GM18517 (cell line): ENCODE data around the gene TCL1A.

ENCODE experiments used
- ATAC-seq: cut with Tn5 transposase; IDR thresholded peaks from one replicate; pipeline ENCODE4 v1.9.1; 2021; ENCODE audit warnings: mild to moderate bottlenecking, moderate library complexity; ENCODE audit not compliant: unreplicated experiment

TCL1A gene

DNA sequence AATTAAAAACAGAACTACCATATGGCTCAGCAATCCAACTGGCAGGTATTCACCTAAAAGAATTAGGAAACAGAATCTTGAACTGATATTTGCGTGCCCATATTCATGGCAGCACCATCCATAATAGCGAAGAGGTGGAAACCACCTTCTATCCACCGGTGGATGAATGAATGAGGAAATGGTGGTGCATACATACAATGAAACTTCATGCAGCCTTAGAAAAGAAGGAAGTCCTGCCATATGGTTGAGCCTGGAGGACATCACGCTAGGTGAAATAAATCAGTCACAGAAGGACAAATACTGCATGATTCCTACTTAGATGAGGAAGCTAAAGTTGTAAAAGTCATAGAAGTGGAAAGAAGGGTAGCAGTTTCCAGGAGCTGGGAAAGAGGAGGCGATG, 6.6 kb downstream of the TCL1A start:
- ATAC-seq = no peak

DNA sequence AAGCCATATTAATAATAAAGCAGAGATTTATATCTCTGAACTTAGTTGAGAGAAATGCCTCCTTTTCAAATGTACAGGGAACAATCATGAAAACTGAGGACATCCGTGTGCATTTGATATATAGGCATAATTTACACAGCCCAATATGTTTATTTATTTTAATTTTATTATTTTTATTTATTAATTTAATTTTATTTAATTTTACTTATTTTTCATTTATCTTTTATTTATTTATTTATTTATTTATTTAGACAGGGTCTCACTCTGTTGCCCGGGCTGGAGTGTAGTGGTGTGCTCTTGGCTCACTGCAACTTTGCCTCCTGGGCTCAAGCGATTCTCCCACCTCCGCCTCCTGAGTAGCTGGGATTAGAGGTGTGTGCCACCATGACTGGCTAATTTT, 8.4 kb downstream of the TCL1A start:
- ATAC-seq = no peak

DNA sequence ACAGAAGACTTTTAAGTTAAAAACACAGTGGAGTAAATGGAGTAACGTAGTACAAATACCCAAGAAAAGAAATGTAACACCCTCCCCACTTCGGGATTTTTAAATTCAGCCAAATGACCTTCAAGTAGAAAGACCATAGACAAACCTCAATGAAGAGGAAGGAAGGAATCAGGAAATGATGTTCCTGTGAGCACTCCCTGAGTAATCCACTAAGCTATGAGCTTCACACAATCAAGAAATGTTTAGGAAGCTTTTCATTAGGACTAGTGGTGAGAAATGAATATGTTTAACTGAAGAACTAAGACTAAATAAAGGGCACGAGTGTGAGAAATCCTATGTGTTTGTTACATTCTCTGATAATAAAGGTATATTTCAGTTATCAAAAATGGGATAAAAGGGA, 10.1 kb downstream of the TCL1A start:
- no peak for ATAC-seq

DNA sequence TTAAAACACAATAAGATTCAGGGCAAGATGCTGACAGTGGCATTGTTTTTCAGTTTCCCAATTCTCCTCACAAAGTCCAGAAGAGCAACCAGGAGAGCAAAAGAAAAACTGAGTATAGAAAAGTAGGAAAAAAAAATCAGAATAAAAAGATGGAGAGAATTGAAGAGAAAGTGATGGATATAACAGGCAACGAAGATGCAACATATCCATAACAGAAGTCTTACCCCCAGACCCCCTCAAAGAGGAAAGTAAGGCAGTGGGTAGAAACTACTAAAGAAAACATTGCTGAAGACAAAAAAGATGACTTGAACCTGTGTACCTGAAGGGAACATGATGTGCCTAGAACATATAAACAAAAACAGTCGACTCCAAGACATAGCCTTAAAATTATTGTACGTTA, 10.6 kb downstream of the TCL1A start:
- no peak for ATAC-seq

DNA sequence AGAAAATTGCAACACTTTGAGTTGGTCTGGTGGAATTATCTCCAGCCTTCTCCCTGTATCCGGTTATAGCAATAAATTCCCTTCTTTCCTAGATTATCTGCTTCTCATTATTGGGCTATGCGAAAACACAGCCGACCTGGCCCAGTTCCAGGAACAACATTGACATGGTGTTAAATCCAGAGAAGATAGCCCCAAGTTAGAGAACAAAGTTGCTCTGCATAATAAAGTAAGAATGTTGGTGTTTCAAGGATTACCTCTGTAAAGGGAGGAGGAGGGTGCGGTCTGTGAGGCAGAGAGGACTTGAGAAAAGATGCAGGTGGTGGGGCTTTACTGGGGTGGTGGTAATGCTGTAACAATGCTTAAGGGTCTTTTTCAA, 12.1 kb downstream of the TCL1A start:
- no peak for ATAC-seq

DNA sequence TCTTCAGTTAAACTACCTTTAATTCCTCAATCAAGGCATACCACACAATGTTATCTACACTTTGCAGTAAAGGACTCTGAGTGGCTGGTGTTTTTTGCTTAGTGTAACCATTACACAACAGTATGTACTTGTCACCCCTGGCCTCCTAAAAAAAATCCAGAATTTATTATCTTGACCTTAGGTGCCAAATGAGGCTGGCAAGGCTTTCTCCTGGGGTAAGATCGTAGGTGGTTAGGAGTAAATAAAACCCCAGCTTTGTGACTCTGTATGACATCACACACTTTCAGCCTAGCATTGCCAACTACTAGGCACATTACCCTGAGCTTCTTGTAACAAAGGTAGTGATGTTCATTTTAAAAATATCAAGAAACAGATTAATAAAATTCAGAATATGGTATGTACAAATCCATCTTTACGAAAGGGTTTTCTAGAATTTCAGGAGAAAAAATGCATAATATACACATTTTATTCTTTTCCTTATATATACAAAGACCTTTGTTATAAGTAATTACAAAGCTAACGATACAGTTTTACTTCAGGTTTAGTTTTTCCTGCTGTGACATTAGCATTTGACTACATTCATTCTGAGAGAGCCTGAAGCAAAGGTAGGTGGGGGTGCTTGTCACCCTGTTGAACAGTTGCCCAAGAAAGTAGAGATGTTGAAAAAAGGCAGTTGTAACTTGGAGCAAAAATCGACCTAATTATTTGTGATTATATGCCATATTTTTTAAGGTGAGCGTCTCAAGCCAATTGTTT, 13.5 kb downstream of the TCL1A start:
- no peak for ATAC-seq

DNA sequence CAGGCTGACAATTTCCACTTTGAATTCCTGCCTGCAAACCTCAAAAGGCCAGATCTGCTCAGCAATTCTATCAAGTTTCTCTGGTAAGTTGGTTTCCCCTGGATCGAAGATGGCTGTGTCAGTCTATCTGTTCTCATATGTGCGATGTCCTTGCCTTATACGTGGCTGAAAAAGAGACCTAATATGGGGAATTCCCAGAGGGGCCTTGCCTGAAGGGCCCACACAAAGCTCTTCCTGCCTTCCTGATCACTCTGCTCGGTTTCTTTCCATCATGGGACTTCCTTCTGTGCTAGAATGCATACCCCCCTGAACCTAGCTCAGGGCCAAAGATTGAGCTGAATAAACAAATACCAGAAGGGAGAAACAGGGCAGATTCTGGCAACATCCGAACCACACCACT, 14.5 kb downstream of the TCL1A start:
- peak; percentile 56 for ATAC-seq

DNA sequence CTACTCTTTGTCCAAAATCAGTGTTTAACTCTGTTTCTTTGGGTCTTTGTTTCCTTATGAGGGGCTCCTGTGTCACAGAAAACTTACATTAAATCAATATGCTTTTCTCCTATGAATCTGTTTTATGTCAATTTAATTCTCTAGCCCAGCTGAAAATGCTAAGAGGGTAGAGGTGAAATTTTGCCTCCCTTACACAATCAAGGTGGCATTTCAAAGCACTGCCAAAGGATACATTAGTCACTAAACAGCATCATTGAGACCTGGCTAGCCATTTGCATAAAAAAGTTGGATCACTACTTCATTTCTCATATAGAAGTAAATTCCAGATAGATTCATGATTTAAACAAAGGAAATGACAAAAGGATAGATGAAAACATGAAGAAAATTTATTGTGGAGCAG, 15.6 kb downstream of the TCL1A start:
- ATAC-seq = no peak

DNA sequence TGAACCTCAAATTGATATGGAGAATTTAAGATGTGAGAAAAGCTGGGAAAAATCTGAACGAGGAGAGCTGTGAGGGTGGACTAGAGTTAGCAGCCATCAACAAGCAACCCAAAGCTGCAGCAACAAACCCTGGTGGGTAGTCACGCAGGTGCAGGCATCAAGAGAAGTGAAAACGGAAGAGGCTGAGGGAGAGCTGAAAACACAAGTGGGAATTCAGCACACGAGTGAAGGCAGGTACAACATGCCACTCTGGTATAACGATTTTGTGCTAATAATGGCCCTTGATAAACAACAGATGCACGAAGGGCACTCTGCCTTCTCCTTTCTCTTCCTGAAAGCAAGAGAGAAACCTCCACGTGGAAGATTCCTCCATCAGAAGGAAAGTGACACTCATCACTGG, 16.2 kb downstream of the TCL1A start:
- peak; percentile 59 for ATAC-seq

DNA sequence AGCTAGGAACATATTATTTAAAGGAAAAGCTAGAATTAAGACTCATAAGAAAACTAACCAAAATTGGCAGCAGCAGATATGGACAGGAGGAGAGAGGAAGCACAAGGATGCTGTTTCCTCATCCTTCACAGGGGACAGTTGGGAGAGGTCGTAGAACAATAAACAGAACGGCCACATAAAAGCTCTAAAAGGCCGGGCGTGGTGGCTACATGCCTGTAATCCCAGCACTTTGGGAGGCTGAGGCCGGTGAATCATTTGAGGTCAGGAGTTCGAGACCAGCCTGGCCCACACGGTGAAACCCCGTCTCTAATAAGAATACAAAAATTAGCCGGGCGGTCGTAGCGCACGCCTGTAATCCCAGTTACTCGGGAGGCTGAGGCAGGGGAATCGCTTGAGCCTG, 17.2 kb downstream of the TCL1A start:
- no peak for ATAC-seq

DNA sequence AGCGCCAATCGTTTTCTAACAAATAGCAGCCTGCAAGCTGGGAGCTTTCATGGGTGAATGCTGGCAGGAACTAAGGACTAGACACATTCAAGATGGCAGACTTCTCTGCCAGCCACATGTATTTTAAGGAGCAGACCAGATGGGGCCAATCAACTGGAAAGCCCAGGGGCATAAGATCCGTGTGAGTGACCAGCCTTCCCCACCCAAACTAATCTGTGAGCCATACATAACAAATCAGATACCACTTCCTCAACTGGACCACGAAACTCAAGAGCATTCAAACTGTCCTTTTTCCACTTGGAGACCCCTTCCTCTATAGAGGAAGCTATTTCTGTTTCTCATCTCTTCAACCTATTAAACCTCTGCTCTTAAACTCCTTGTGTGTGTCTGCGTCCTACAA, 18.0 kb downstream of the TCL1A start:
- ATAC-seq = no peak

DNA sequence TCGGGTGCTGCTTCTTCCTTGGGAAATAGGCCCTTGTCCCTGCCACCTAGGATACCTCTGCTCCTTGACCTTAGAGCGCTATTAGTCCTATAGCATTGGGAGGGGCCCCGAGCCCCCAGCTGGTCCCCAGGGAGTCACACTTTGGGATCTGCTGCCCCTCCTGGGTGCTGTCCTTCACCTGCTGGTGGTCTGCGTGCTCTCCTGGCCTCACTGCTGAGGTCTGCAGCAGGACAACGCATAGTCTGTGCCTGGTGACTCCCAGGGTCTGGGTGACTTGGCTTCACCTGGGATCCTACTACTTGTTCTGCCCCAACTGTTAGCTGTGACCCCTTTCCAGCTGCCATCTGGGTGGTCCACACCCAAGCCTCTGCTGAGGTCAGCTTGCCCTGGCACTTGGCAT, 18.9 kb downstream of the TCL1A start:
- ATAC-seq = no peak

DNA sequence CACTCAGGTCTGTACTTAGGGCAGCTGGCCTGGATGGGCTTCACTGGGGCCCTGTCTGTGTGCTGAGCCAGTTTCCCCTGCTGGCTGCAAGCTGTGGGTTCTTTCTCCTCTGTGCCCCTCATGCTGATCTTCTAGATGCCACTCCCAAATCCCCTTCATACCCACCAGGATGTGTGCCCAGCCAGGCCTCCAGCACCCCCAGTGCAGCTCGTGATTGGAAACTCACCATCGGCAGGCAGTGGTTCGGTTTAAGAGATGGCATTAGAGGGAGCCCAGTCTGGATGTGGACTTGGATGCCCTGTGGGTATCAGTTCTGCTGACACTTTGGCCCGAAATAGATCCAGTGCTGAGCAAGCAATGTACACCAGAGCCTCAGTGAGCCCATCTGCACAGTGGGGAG, 21.8 kb downstream of the TCL1A start:
- ATAC-seq = no peak

DNA sequence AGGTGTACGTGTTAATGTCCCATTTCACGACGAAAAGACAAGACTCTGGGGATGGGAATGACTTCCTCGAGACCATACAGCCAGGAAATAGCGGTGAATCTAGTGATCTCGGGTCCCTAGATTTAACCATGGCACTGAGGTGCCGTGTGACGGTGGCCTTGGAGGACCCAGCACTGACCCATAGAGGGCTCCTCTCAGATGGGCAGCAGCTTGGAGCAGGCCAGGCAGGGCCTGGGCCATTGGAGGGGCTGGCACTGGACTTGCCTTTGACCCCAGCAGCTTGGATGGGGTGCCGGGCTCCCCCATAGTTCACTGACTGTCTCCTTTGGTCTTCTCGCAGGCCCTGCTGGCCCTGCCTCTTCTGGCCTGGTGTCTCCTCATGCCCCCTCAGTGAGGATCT, 22.3 kb downstream of the TCL1A start:
- ATAC-seq = no peak

DNA sequence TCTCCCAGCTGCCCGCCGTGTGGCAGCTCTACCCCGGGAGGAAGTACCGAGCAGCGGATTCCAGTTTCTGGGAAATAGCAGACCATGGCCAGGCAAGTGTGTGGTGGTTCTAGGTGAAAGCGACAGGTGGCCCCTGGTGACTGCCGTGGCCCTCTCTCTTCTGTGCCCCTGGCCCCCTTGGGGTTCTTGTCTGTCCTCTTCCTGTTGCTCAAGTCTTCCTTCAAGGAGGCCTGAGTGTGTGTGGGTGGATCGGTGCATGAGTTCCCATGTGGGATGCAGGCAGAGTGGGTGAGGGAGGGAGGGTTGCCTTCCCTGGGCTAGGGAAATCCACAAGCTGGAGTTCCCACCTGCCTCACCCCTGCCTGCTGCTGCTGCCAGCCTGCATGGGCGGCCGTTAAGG, 23.1 kb downstream of the TCL1A start:
- ATAC-seq = no peak

DNA sequence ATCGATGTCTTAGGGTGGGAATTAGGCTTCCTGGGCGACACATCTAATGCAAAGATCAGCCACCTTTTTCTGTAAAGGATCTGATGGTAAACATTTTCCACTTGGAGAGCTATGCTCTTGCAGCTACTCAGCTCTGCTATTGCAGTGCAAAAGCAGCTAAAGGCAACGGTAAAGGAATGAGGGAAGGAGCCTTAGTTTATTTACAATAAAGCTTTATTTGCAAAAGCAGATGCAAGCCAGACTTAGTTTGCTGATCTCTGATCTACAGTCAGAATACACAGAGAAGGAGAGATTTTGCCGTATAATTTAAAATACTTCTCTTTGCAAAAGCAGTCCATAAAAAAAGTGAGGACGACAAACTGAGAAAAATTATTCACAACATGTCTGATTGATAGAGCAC, 24.5 kb downstream of the TCL1A start:
- ATAC-seq = no peak

DNA sequence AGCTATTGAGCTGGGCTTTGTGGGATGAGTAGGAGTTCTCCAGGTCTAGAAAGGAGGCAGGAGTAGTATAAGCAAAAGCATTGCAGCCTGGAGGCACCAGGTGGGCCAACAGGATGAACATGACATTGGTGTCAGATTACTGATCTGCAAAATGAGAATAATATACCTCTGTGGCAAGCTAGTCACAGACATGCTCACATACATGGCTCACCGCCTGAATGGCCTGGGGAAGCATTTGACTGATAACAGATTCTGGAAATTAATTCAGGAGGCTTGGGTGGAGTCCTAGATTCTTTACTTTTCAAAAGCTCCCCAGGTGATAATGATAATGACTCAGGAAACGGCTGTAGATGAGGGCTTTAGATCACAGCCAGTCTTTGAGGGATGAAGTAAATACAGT, 27.0 kb downstream of the TCL1A start:
- no peak for ATAC-seq

DNA sequence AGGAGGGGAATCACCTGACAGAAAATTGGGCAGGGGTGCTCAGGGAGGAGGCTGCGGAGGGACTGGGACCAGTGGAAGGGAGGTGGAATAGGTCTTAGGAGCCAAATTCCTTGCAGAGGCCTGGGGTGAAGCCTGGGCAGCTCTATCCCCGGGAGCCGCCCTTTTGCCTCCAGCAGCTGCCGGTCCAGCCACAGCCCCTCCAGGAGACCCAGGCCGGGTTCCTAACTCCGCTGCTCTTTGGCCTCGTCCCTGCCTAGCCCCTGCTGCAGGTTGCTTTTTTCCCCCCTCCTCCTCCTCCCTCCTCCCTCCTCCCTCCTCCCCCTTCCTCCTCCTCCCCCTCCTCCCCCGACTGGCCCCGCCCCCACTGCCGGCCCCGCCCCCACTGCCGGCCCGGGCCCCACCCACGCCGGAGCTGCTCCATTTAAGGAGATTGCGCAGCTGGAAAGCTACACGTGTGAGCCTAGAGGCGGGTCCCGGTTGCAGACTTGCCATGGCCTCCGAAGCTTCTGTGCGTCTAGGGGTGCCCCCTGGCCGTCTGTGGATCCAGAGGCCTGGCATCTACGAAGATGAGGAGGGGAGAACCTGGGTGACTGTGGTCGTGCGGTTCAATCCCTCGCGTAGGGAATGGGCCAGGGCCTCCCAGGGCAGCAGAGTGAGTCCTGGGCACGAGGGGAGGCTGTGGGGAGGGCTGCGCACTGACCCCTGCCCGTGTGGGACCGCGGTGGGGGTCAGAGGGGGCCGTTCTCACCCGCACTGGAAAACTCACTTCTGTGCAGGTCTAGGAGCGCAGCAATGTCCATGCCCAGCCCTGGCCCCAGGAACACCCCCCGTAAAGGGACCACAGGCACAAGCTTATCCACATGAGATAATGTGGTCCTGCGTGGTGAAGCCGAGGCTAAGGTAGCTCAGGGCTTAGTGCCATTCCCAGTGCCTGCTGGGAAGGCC, 27.7 kb downstream of the TCL1A start, which contains the start of gene TCL1B:
Gene TCL1B, plus strand, starts transcription at position 449 of the 945 bp plus-strand sequence. Its CDS starts 42 bp downstream, at position 491.
- ATAC-seq = no peak

DNA sequence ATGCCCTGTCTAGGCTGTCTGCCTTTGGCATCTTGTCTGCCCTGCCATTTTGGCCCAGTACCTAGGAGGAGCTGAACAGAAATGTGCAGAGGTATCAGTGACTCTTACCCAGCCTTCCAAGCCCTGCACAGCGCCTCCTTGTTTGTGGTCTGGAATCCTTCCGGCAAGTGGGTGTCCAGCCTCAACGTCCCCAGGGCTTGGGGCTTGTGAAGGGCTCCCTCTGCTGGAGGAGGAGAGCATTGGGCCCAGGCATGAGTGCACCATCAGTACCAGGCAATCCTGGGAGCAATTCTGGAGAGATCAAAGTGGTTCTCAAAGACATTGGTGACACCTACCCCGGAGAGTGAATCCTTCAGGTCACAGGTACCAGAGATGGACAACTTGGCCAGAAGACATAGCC, 30.1 kb downstream of the TCL1A start:
- no peak for ATAC-seq

DNA sequence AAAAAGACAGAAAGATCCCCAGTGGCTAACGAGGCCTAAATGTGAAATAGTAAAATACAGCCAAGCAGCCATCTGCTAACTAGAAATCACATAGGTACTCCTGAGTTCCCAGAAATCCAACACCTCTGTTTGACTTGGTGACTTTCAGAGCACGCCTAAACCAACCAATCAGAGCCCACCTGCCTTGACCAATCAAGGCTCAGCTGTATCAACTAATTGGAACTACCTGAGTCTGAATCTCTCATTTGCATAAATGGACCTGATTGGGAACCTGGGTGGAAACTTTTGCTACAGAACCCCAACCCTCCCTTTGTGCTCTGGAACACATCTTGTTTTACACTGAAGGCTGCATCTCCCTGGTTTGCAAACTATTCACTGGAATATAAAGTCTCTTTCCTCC, 32.8 kb downstream of the TCL1A start:
- ATAC-seq = no peak

DNA sequence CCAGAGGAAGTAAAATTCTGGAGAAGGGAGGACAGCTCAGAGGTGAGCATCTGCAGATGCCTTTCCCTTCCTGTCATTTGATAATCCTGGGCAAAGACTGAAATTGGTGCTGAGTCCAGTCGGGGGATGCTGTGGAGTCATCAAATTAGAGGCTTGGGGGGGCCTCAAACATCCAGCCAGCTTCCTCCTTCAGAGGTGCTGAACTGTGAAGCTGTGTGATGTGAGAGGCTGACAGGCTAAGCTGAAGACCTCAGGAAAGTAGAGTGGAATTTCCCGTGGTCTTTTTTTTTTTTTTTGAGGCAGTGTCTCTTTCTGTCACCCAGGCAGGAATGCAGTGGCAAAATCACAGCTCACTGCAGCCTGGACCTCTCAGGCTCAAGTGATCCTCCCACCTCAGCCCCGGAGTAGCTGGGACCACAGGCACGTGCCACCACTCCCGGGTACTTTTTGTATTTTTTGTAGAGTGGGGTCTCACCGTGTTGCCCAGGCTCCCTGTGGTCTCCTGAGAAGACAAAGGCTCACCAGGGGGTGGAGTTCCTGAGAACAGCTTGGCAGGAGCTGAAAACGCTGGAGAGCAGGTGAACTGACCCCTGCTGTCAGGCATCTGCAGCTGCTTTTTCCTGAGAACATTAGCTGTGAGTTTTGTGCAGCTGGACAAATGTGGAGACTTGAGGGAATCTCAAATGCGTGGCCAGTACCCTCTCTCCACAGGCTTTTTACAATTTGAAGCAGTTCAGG, 33.8 kb downstream of the TCL1A start:
- ATAC-seq = no peak
